BJ (cell line): ENCODE measurements around the gene SCYL2. TPM values are rescaled to one million over a fixed set of nuclear protein-coding genes. Genes with fewer than 3 reads are reported as not detected.

Source experiments
- CTCF ChIA-PET: fragments of 350-600 bp; formaldehyde crosslinking; extraction: SDS; loops from one replicate; lab custom pipeline; 2021; ENCODE audit warnings: antibody characterized with exemption, inconsistent platforms; lab: Yijun Ruan, JAX
- POLR2A ChIA-PET: fragments of 300-600 bp; sonication (Branson Sonifier 250); formaldehyde crosslinking; extraction: SDS; loops from one replicate; lab custom pipeline; 2021; ENCODE audit warnings: antibody characterized with exemption; lab: Charles Lee
- DNase-seq: peaks from one replicate; pipeline ENCODE4 v3.0.0-alpha.2; 2011; ENCODE audit warnings: low read depth
- H3K27me3 ChIP-seq: 2 replicates; pipeline ENCODE4 v1.6.0; 2011; ENCODE audit warnings: low read length; ENCODE audit not compliant: control insufficient read depth, insufficient read depth
- H3K36me3 ChIP-seq: 2 replicates; pipeline ENCODE4 v1.5.1; 2011; ENCODE audit warnings: low read length; ENCODE audit not compliant: control insufficient read depth, insufficient read depth
- H3K4me3 ChIP-seq: 2 replicates; pipeline ENCODE4 v1.5.1; 2011; ENCODE audit warnings: low read depth, mild to moderate bottlenecking, control low read depth, low read length
- polyA plus RNA-seq: library from polyadenylated mRNA; depleted of rRNA; stranded (reverse); fragments of >200 nt; gene quantifications from 2 replicates; pipeline ENCODE4 v1.2.3, GENCODE V29; 2011
- TF ChIP-seq, protein P1 (sequence below): IDR thresholded peaks from 2 replicates; pipeline ENCODE4 v1.5.1; 2011; ENCODE audit warnings: low read depth, mild to moderate bottlenecking, control low read depth, inconsistent platforms, low read length, moderate library complexity; ENCODE audit not compliant: insufficient read depth

SCYL2 gene
- polyA plus RNA-seq, 1 experiment = 12.4 TPM

DNA sequence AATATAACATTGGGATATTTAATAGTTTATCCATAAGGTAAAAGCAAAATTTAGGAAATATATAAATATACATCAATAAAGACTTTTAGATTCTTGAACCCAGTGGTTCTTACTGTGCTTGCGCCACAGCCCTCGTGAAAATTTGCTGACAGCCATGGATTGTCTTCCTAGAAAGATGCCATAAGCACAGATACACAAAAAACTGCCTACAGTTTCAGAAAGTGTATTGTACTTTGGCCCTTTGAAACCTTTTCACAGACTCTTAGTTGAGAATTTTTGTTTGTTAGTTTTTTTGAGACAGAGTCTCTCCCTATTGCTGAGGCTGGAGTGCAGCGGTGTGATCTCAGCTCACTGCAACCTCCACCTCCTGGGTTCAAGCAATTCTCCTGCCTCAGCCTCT lies 28.2 kb upstream of the SCYL2 start:
- POLR2A ChIA-PET = no interaction called here
- Histone ChIP-seq H3K4me3 (no peak overlapping the region), H3K36me3 (no peaks in the 10 kb centered on the region), H3K27me3 (no peaks in the 10 kb centered on the region)
- CTCF ChIA-PET = no interaction called here
- DNase-seq = no peak
- TF ChIP-seq, protein P1, sequence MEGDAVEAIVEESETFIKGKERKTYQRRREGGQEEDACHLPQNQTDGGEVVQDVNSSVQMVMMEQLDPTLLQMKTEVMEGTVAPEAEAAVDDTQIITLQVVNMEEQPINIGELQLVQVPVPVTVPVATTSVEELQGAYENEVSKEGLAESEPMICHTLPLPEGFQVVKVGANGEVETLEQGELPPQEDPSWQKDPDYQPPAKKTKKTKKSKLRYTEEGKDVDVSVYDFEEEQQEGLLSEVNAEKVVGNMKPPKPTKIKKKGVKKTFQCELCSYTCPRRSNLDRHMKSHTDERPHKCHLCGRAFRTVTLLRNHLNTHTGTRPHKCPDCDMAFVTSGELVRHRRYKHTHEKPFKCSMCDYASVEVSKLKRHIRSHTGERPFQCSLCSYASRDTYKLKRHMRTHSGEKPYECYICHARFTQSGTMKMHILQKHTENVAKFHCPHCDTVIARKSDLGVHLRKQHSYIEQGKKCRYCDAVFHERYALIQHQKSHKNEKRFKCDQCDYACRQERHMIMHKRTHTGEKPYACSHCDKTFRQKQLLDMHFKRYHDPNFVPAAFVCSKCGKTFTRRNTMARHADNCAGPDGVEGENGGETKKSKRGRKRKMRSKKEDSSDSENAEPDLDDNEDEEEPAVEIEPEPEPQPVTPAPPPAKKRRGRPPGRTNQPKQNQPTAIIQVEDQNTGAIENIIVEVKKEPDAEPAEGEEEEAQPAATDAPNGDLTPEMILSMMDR = no peak

DNA sequence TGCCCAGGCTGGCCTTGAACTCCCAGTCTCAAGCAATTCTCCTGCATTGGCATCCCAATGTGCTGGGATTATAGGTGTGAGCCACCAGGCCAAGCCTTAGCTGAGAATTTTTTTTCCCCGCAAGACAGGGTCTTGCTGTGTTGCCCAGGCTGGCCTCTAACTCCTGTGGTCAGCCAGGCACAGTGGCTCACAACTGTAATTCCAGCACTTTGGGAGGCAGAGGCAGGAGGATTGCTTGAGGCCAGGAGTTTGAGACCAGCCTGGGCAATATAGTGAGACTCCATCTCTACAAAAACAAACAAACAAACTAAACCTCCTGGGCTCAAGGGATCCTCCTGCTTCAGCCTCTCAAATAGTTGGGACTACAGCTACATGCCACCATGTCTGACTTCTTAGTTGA lies 27.4 kb upstream of the SCYL2 start:
- ChIA-PET POLR2A (no interaction called here), CTCF (no interaction called here)
- DNase-seq = no peak
- no peaks in the 10 kb centered on the region for H3K27me3 ChIP-seq
- no peak overlapping the region for H3K4me3 ChIP-seq
- no peaks in the 10 kb centered on the region for H3K36me3 ChIP-seq
- TF ChIP-seq, protein P1 = no peak

DNA sequence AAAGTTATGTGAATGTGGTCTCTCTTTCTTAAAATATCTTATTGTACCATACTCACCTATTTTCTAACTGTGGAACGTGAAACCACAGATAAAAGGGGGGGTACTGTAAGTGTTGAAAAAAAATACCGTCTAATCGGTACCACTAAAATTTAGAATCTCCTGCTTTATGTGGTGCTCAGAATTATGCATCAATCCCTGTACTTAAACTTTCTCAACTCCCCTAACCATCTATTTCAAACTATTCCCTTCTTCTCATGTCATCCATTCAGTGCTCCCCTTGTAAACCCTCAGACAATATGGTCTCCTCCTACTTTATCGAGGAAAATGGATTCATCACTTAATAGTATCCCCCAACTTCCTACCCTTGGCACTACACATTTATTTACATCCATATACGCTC lies 23.8 kb upstream of the SCYL2 start:
- Histone ChIP-seq H3K27me3 (no peaks in the 10 kb centered on the region), H3K4me3 (no peak overlapping the region), H3K36me3 (no peaks in the 10 kb centered on the region)
- no peak for DNase-seq
- TF ChIP-seq, protein P1 = no peak
- CTCF ChIA-PET = interaction anchor here (1.9 kb wide), 1 partner anchor 88 kb away, joined by 4 read pairs; no protein-coding TSS in a partner anchor
- POLR2A ChIA-PET = no interaction called here

DNA sequence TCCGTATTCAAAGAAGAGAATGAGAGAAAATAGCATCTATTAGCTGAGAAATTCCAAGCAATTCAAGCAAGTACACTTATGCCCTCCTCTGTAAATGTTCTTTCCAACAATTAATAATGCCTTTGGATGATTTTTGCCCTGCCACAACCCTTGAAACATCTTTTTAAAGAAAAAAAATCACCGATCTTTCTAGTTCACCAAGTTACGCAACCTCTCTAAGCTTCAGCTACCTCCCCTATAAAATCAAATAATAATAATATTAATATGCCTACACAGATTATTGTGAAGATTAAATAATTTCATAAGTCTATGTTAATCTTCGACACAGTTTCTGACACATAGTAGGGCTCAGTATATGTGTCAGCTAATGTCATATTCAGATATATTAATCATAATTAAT lies 19.2 kb upstream of the SCYL2 start:
- CTCF ChIA-PET = interaction anchor here (0.7 kb wide), 1 partner anchor 19 kb away, joined by 3 read pairs; the partner anchor contains the start of genes DEPDC4 and SCYL2
- DNase-seq = no peak

DNA sequence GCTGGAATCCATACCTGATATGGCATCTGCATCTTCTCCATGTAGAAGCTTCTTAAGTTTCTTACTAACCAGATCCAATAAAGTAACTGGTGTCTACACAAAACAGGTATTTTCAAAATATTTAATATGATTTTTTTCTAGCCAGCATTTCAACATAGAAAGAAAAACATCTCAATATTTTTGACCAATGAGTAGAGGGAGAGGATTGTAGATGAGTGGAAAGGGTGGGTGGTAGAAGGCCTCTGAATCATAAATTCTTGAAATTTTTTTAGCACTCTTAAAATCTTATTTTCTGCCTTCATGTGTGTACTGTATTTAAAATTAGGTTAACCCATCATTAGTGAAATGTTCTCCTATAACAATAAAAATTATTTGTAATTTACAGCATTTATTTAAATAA lies 18.1 kb upstream of the SCYL2 start:
- Histone ChIP-seq H3K36me3 (no peaks in the 10 kb centered on the region), H3K4me3 (no peak overlapping the region), H3K27me3 (no peaks in the 10 kb centered on the region)
- TF ChIP-seq, protein P1 = no peak
- ChIA-PET POLR2A (no interaction called here), CTCF (interaction anchor here (0.6 kb wide), 1 partner anchor 20 kb away, joined by 4 read pairs; no protein-coding TSS in a partner anchor)
- DNase-seq = no peak

More for the DNA sequence above, 19.2 kb upstream of the SCYL2 start:
- TF ChIP-seq, protein P1 = no peak
- no peak overlapping the region for H3K4me3 ChIP-seq
- no peaks in the 10 kb centered on the region for H3K27me3 ChIP-seq
- H3K36me3 ChIP-seq = no peaks in the 10 kb centered on the region
- POLR2A ChIA-PET = no interaction called here
